ENCODE results near the gene BTBD2.

Gene BTBD2

DNA sequence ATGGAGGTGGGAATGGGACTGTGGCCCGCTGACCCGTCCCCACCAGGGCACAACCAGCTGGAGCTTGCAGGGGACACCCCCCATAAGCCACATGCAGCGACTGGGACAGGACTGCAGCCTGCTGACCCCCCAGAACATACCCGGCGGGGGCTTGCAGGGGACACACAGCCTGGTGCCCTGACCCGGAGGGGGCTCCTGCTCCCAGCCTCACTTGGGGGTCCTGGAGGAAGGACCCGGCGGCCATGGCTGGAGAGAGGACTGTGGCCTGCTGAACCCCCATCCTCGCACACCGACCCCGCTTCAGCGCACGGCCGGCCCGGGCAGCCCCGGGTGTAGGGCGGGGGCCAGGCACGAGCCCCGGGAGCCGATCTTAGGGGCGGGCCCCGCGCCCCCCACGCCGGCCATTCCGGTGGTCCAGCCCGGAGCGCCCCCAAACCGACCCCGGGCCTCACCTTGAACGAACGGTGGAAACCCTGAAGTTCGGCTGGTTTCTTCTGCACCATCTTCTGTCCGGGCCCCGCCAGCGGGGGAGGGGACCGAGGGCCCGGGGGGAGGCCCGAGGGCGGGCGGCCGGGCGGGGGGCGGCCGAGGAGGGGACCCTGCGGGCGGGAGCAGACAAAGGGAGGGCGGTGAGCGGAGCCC lies 35.0 kb upstream of the BTBD2 start:
- DNase-seq = peak in 1 of 2 donors; percentile 20

DNA sequence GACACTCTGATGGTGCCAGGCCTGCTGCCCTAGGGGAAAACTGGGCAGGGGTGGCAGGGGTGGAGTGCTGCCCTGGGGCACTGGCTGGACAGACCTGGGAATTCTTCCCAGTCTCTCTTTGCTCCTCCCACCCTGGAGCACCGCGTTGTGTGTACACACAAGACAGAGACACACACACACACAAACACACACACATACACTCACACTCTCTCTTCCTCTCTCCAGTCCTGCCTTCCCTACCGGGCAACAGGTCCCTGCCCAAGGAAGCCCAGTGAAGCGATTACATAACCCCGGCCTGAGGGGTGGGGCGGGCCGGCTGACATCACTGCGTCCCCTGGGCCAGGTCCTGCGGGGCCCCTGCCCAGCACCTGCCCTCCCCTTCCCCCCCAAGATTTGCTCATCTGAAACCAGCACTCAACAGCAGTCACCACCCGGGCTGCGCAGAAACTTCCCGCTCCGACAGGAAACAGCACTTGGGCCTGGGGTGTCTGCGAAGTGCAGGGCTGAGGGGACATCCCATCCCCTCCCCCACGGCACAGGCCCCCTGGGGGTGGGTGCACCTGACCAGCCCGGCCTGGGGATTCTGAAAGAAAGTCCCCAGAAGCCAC lies 34.3 kb upstream of the BTBD2 start:
- peak; percentile 49 to 70 for DNase-seq

DNA sequence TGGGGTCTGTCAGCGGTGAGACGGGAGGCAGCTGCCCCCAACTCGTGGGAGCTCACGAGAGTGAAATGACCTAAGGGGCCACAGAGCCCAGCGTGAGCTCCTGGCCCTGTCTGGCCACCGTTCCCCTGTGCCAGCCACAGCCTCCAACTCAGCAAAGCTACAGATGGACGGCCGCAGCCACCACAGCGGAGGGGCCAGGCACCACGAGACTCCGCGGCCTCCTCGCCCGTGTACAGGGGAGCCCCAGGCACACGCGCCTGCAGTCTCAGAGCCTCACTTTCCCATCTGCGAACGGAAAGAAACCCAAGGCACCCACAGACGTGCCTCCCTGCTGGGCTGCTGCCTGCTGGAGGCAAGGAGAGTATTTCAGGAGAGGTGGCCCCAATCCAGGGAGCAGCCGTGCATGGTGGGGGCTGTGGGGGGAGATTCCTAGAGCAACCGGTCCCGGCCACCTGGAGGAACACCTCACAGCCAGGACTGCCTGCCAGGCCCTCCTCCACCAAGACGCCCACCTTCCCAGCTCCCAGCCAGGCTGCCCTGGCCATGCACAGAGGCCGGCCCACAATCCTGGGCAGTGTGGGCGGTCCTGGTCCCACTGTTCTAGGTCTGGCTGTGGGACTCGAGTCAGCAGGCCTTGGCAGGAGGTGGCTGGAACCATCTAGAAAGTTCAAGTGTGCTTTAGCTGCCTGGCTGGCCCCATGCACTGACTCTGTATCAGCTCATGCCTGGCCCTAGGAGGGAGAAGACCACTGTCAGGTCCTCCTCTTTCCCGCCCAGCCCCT lies 33.6 kb upstream of the BTBD2 start:
- DNase-seq = peak in 1 of 2 donors; percentile 25

DNA sequence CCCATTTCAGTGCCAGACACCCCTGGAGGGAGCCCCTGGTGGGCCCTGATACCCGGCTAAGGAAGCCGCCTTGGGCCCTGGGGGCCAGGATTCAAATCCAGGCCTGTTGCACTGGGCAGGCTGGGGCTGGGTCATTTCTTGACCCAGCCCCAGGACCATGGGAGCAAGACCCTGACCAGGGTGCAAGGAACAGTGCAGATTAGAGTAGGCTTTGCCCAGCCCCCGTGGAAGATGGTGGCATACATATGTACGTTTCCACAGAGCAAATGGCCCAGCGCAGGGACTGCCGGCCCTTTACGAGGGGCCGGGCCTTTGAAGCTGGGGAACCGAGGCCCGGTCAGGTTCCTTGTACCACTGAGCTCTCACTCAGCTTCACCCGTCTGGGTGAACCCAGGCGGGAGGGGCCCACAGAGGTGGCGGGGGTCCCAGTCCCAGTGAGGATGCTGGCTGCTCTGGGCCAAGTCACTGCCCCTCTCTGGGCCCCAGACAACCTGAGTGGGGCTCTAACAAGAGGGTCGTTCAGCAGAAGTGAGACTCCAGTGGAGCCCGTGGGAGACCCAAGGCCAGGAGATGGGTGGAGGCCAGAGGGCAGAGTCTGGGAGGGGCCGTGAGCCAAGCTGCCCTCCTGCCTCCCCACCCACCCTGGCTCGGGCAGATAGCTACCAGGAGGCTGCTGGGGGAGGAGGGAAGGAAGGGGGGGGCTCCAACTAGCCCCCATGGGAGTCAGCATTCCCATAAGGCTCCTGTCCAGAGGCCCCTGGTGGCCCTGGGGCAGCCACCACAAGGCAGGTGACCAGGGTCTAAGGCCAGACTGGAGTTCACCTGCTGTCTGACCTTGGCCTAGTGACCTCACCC lies 32.8 kb upstream of the BTBD2 start:
- no peak for DNase-seq

DNA sequence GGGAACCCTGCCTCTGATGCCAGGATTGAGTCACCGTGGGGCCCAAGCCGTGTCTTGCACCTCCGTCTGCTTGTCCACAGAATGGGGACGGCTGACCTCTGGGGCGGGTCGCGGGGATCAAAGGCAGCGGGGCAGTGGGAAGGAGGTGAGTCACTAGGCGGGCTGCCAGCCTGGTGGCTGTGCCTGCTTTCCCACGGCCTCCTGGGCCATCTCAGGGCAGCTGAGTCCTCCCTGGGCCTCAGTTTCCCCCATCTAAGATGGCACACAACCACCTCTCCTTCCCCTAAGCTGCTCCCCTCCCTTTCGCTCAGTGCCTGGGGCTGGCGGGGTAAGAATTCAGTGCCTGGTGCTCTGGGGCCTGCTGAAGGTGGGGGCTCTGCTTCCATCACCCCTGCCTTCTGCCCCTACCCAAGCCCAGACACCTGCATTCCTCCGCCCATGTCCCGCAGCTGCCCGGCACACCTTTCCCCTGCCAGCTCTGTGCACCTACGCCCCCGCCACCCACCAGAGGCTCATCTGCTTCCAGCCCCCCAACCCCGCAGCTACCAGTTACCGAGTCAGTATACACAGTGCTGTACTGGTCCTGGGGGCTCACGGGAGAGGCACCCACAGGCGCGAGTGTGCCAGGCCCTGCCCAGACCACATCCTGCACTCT lies 32.1 kb upstream of the BTBD2 start:
- peak in 1 of 2 donors; percentile 6 for DNase-seq

DNA sequence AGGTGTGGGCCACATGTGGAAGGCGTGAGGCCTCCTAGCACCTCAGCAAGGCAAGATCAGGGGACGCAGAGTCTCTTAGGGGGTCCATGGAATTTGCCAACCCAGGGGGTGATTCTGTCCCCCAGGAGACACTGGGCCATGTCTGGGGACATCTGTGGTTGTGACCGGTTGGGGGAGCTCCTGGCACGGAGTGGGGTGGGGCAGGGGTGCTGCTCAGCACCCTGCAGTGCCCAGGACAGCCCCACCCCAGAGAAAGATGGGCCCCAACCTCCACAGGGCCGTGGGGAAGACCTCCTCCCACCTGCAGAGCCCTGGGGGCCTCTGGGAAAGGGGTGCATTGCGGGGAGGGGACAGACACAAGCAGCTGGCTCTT lies 31.5 kb upstream of the BTBD2 start:
- DNase-seq = no peak

DNA sequence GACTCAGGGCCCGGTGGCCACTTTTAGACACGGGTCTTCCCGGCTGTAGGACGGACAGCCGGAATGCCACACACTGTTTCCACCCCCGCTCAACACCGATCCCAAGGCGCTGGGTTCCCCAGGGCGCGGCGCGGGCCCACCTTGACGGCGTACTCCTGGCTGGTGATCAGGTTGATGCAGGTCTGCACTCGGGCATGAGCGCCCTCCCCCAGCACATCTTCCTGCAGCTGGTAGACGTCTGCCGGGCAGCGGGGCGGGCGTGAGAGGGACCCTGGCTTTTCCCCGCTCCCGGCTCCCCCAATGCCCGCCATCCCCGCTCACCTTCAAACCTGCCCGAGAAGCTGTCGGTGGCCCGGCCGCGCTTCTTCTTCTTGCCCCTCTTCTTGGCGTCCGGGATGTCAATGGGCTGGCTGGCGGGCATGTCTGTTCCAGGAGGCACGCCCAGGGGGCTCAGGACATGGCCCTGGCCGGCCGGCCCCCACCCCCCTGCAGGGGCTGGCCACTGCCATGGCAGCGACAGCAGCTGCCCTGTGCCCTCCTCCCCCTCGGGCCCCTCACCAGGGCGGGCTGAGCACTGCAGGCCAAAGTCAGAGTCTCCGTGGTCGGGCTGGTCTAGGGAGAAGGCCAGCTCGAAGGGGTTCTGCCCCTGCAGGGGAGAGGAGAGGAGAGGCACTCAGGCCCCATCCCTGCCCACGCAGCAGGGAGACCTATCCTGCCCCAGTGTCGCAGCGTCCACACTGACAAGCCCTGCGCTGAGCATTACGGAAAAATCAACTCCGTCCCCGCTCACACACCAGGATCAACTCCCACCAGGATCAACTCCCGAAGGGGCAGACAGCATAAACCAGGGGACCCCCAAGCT lies 30.8 kb upstream of the BTBD2 start:
- no peak for DNase-seq

DNA sequence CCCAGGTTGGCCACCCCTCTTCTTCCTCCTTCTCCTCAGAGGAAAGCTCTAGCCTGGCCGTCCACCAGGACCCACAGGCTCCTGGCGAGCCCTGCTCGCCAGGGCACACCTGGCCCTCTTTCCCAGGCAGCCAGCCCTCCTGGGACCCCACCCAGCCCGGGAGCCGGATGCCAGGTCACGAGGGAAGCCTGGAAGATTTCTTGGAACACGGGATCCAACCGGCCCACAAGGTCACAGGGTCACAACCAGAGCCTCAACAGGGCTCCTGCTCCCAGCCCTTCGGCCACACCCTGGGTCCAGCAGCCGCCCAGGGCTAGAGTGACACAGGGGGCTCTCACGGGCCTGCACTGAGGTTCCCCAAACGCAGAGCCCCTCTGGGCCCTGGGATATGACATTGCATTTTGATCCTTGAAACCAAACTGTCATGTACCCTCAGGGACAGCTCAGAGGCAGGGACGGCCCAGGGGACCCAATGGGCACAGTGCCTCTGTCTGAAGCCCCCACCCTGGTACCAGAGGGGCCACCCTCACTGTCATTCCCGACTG lies 30.1 kb upstream of the BTBD2 start:
- DNase-seq = no peak

DNA sequence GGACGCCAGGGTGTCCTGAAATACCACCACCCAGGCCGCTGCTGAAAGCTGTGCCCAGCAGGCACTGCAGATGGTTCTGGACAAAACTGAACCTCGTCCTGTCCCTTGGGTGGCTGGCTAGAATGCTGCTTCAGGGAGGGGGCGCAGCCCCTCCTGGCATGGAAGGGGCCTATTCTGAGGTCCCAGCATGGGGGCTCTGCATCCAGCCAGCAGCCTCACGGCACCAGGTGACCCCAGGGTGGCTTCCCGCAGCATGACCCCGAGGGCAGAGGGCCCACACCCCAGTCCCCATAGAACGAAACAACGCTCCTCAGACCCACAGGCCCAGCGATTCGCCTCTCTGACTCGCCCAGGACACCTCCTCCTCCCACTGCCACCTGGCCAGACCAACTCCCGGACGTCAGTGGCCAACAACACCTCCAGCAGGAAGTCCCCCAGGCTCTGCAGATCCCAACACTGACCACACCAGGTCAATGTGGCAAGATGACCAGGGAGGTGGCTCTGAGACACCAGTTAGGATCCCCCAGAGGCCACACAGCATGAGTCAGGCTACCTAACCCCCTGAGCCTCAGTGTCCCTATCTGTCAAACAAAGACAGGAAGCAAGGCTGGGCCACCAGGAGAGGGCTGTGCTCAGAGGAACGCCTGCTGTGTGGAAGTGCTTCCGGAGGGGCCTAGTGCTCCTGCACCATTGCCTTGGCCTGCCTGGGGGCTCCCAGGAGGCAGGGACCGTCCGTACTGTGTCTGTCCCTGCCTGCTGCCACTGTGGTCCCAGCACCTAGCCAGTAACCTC lies 29.4 kb upstream of the BTBD2 start:
- no peak for DNase-seq

DNA sequence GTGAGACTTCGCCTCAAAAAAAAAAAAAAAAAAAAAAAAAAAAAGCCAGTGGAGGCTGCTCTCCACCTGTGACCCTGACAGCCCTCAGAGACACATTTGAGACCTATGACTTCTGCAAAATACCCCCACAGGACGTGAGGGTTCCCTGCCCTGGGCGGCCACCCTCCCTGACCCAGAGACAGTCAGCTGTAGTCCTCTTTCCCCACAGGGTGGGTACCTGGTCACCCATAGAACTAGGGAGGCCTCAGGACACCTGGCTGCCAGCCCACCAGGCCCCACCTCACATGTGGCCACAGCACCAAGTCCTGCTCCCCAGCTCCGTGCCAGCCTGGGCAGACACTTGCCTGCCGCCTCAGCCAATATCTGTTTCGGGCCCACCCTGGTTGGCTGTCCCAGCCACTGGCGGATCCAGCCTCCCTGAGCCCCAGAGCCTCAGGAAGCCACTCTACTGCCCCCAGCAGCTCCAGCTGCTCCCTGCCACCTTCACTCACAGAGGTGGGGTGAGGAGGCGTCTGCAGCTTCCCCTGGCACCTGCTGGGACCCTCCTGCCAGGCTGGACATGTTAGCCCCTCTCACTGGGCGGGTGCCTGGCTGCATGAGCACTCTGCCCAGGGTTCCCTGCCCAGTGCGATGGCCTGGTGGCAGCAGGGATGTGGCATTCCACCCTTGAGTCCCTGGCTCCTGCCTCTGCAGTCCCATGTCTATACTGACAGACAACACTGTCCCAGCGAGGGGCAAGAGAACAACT lies 28.6 kb upstream of the BTBD2 start:
- DNase-seq = no peak

DNA sequence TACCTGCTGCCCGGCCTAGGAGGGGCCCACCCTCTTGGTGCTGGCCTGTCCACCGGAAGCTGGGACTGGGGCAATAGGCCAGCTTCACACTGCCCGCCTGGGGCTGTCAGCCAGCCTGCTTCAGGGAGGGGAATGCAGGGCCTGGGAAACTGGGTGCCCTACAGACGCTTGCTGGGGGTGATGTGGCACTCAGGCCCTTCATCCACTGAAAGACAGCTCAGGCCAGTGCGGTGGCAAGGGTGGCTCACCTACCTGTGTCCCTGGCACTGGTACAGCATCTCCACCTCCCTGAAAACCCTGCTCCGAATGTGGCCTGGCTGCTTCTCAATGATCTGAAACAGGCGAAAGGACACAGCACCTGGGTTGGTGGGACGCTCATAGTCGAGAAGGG lies 27.7 kb upstream of the BTBD2 start:
- no peak for DNase-seq

DNA sequence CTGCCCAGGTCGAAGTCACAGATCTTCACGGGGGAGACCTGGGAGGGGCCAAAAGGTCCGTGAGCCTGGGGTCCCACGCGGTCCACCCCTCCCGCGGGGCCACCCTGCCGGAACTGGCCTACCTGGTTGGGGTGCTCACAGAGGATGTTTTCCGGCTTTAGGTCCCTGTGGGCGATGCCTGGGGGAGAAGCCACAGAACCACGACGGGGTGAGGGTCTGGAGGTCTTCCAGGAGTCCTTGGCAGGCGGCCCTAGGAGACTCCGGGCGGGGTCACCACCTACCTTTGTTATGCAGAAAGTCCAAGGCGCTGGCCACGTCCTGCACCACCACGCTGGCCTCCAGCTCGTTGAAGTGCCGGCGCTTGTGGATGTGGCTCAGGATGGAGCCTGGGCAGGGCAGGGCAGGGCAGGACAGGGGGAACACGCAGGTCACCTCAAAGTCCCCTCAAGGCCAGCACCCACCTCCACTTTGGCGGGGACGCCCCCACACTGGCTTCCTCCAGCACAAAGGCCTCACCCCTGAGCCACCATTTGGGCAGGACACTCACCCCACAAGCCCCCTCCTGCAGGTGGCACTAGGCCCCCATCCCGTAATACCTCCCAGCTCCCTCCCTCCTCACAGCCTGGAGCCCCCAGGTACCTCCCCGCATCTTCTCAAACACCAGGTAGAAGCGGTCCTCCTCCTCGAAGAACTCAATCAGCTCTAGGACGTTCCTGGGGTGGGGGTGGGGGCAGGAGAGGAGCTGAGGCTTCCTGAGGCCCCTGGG lies 27.2 kb upstream of the BTBD2 start:
- DNase-seq = no peak

DNA sequence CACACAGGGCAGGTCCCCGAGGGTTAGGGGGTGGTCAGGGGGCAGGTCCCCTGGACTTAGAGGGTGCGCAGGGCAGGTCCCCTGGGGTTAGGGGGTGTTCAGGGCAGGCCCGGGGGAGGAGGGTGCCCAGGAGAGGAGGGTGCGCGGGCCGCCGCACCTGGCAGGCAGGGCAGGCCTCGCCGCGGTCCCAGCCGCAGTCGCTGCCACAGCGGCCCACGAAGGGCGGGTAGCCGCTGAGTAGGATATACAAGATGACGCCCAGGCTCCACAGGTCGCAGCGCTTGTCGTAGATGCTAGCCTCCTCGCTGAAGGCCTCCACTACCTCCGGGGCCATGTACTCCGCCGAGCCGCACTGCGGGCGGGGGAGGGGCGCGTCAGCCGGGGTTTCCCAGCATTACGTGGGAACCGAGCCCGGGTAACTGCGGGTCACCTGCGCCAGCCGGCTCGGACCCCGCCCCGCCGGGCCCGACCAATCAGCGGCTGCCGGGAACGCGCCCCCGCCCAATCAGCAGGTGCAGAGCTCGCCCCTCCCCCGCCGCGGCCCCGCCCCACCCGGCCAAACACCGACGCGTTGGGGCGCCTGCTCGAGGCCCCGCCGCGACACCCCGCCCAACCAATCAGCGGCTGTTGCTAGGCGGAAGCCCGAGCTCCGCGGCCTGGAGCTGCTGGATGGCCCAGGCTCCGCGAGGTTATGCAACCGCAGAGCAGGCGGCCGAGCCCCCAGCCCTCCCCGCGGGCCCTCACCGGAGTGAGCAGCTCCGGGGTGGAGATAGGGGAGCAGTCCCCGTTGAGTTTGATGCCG lies 26.4 kb upstream of the BTBD2 start:
- peak; percentile 96 to 98 for DNase-seq

DNA sequence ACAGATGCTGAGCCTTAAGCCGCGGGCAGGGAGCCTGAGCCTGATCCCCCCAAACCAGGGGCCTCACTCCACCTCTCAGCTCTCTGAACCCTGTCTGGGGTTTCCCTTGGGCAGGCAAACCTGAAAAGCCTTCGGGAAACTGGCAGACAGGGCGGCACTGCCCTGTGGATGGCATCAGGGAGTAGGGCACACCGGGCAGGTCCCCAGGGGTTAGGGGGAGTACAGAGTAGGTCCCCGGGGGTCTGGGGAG lies 25.8 kb upstream of the BTBD2 start:
- DNase-seq = no peak

DNA sequence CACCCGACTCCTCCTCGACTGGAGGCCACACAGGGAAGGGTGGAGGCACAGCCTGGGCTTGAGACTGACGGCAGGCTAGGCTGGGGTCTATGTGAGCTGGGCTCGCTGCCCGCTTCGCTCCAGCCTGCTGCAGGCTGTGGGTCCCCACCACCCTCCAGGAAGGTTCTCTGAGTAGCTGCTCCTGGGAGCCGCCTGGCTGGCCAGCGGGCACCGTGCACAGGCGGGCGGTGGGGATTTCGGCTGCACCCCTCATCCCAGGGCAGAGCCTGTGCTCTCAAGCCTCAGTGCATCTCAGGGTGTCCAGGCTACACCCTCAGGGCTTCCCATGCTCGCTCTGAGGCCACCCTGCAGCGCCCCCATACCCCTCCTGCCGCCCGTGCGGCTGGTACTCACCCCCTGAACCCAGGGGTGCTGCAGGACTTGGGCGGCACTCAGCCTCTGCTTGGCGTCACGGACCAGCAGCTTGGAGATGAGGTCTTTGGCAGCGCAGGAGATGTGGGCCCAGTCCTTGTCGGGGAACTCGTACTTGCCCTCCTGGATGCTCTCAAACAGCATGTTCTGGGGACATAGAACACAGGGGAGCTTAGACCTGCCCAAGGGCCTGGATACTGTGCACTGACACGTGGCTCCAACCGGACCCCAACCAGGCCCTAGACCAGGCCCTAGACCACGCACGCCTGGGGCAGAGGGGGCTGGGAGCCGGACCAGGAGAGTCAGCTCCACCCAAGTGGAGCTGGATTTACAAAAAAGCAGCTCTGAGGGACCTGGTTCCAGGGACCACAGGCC lies 25.3 kb upstream of the BTBD2 start:
- DNase-seq = no peak

DNA sequence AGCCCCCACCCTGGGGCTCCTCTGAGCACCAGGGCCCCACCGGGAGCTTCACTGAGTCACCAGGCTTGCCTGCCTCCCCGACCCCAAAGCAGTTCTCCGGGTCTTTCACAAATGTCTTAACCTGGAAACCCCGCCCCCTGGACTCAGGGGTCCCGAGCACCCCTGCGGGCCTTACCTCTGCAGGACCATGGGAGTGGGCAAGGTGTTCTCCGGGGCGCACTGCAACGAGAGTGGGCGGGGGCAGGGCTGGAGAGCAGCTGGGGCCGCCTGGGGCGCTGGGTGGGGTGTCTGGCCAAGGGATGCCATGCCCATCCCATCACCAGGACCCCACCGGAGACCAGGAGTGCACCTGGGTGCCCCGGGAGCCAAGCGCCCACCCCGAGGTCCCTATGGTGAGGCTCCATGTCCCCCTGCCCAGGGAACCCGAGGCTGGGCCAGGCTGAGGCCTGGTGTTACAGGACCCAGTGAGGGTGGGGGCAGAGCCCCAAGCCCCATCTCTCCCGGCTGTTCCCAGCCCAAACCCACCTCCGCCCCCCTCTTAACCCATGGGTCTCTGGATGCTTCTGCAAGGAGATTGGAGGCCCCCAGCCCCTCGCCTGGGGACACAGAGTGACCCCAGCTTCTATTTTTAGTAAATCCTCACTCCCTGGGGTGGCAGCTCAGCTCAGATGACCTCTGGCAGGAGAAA lies 24.6 kb upstream of the BTBD2 start:
- DNase-seq = no peak

All from inflammatory macrophage (primary cell).